Activated T-helper 2 cell treated with anti-CD3 and anti-CD28 coated beads, Interferon-gamma antibody, Interleukin-2, Interleukin-4, amounts not matched to agents 10 μg/mL and 5 μg/mL and 100 μg/mL, durations not matched to agents 14 hours and 24 hours and 36 hours (primary cell): ENCODE results near the gene ETNK1. TPM values are rescaled to one million over a fixed set of nuclear protein-coding genes. Genes with fewer than 3 reads are reported as not detected.
"Not testable (repeated sequence)": the region's sequence is repeated elsewhere in the genome, so short reads cannot be mapped to it uniquely, and the experiment has no call there.

Source experiments
- DNase-seq: peaks from one replicate; pipeline ENCODE4 v3.0.0; 2021; ENCODE audit warnings: low spot score
- H3K27ac Mint-ChIP-seq: one replicate; pipeline ENCODE4 v1.8.0; 2021; ENCODE audit warnings: mixed read lengths
- H3K27me3 Mint-ChIP-seq: one replicate; pipeline ENCODE4 v1.8.0; 2021; ENCODE audit warnings: low read depth, mixed read lengths
- H3K36me3 Mint-ChIP-seq: one replicate; pipeline ENCODE4 v1.8.0; 2021; ENCODE audit warnings: low read depth, mixed read lengths
- H3K4me1 Mint-ChIP-seq: one replicate; pipeline ENCODE4 v1.8.0; 2021; ENCODE audit warnings: low read depth, mixed read lengths
- H3K4me3 Mint-ChIP-seq: one replicate; pipeline ENCODE4 v1.8.0; 2021; ENCODE audit warnings: low read depth, mild to moderate bottlenecking, moderate library complexity, mixed read lengths
- H3K9me3 Mint-ChIP-seq: one replicate; pipeline ENCODE4 v1.8.0; 2021; ENCODE audit warnings: mixed read lengths
- intact Hi-C: fragments of 100-400 bp; cut with micrococcal nuclease; formaldehyde crosslinking; loops from one replicate; pipeline ENCODE4 v1.15.1; 2023
- total RNA-seq: library from RNA; stranded (reverse); gene quantifications from 2 replicates; pipeline ENCODE4 v1.2.3, GENCODE V29; 2022

Gene ETNK1
- total RNA-seq, 1 donor from 2014 or later, result 120 TPM

- H3K36me3 Mint-ChIP-seq, DNase-seq, H3K27me3 Mint-ChIP-seq, H3K27ac Mint-ChIP-seq, intact Hi-C loops, H3K4me3 Mint-ChIP-seq, H3K4me1 Mint-ChIP-seq: not testable (repeated sequence)
- peaks cover 36% of the 10 kb centered on the region for H3K9me3 Mint-ChIP-seq
These were observed 12.1 kb upstream of the ETNK1 start for GRCh38 chr12:22612822-22613221.

DNA sequence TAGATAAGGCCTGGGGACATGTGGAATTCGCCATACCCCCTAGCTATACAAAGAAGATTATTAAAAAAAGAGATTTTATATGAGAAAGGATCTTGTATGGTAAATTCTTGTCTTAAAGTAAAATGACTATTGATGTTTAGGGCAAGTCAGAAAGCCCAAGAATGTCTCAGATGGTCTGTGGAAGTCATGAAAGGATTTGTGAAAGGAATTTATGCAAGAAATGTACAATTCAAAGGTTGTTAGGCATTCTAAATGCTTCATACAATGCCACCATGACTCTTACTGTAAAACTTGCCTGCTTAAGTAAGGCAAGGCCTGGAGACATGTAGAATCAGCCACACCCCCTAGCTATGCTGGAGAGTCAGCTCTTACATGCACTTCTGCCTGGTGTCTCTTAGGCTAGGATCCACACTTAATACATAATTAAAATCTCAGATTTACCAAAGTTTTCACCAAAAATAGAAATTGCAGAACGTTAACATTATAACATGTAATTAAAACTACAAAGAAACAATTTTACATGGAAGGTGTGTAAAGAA is 8.9 kb upstream of the ETNK1 start:
- Mint-ChIP-seq H3K27ac (no peak overlapping the region), H3K36me3 (no peaks in the 10 kb centered on the region), H3K27me3 (peaks cover 7% of the 10 kb centered on the region), H3K9me3 (peaks cover 36% of the 10 kb centered on the region), H3K4me3 (no peak overlapping the region), H3K4me1 (no peaks in the 10 kb centered on the region)
- no peak for DNase-seq
- intact Hi-C loops, result no loop called here

DNA sequence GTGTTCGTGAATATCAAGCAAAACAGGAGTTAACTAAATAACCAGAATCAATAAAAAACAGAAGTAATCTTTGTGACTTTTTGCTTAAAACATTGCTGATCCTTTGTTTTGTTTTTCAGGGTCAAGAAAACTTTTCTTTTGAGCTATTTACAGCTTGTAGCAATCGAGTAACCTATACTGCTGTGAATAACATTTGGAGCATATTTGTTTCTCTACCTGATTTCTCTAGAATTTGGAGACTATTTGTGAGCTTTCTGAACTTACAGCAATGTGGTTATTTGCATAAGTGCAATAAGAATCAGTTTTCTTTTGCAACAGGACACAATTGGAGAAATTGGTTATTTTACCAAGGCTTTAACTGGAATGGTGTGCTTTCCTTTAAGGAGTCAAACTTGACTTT is 7.3 kb upstream of the ETNK1 start:
- Mint-ChIP-seq H3K4me1 (no peaks in the 10 kb centered on the region), H3K9me3 (peaks cover 28% of the 10 kb centered on the region), H3K4me3 (no peak overlapping the region), H3K27me3 (peaks cover 19% of the 10 kb centered on the region), H3K27ac (no peak overlapping the region), H3K36me3 (no peaks in the 10 kb centered on the region)
- no peak for DNase-seq
- intact Hi-C loops, result no loop called here

DNA sequence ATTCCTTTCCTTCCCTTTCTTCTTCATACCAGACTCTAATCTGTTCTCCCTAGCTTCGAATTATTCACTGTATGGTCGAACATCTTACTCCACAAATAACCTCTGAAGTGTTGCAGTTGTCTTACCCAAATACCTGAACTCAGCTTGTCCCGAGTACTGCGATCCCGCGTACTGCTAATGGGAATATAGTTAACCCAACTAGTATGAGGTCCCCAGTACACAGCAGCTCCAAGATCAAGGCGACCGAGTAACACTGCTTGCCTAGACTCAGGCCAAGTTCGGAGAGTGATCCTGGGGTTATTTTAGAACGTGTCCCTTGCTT is 462 bp upstream of the ETNK1 start:
- intact Hi-C loops, result loop anchor here (10.0 kb wide), 2 partner anchors 580 to 1120 kb away; partner anchors contain the start of genes CMAS, GOLT1B and RECQL
- DNase-seq, result no peak

DNA sequence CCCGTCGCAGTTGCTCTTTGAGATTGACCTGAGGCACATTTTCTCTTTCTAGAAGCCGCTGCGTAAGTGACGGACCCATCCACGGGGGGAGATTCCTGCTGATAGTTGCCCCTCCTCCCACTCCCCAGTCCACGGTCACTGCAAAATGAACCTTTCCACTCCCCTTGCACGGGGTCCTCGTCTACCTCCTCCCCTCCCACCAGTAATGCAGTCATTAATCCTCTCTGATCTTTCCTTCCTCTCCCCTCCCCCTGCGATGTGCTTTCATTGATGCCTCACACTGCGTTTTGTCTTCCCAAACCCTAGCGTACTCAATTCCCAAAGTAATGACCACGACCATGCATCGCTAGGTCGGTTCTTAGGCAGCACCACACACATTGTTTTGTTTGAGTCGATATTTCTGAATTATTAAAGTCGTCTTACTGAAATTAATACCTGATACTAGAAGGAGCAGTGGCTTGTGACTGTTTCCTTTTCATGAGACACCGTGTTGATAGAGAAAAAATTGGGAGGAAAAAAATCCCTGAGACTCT is 857 bp downstream of the ETNK1 start:
- DNase-seq, result peak; percentile 24
- intact Hi-C loops, result loop anchor here (1.0 to 10.0 kb wide), 5 partner anchors 33 to 1121 kb away; partner anchors contain the start of genes C2CD5, CMAS, GOLT1B and RECQL
- H3K4me1 Mint-ChIP-seq, result peaks cover 34% of the 10 kb centered on the region
- peaks cover 30% of the 10 kb centered on the region for H3K36me3 Mint-ChIP-seq
- H3K27me3 Mint-ChIP-seq, result peaks cover 15% of the 10 kb centered on the region
- peak overlapping the region; percentile 89 for H3K27ac Mint-ChIP-seq
- H3K9me3 Mint-ChIP-seq, result no peaks in the 10 kb centered on the region
- H3K4me3 Mint-ChIP-seq, result peak overlapping the region; percentile 90

More for the DNA sequence above, 462 bp upstream of the ETNK1 start:
- no peaks in the 10 kb centered on the region for H3K9me3 Mint-ChIP-seq
- H3K4me1 Mint-ChIP-seq, result peaks cover 29% of the 10 kb centered on the region
- peaks cover 19% of the 10 kb centered on the region for H3K27me3 Mint-ChIP-seq
- peak overlapping the region; percentile 89 for H3K27ac Mint-ChIP-seq
- peaks cover 25% of the 10 kb centered on the region for H3K36me3 Mint-ChIP-seq
- H3K4me3 Mint-ChIP-seq, result peak overlapping the region; percentile 90

GRCh38 chr12:22626406-22626805 is 1.4 kb downstream of the ETNK1 start:
- no peak for DNase-seq
- Mint-ChIP-seq H3K27me3 (peaks cover 10% of the 10 kb centered on the region), H3K4me3 (peak overlapping the region; percentile 90), H3K9me3 (no peaks in the 10 kb centered on the region), H3K4me1 (peaks cover 35% of the 10 kb centered on the region), H3K36me3 (peaks cover 32% of the 10 kb centered on the region), H3K27ac (peak overlapping the region; percentile 89)
- intact Hi-C loops, result loop anchor here (2.0 to 10.0 kb wide), 4 partner anchors 32 to 1122 kb away; partner anchors contain the start of genes CMAS, GOLT1B and RECQL

- intact Hi-C loops, result loop anchor here (2.0 to 10.0 kb wide), 4 partner anchors 31 to 1123 kb away; partner anchors contain the start of genes CMAS, GOLT1B and RECQL
- Mint-ChIP-seq H3K4me3 (peak overlapping the region; percentile 90), H3K4me1 (peaks cover 37% of the 10 kb centered on the region), H3K36me3 (peaks cover 34% of the 10 kb centered on the region), H3K27me3 (peaks cover 2% of the 10 kb centered on the region), H3K9me3 (no peaks in the 10 kb centered on the region), H3K27ac (peak overlapping the region; percentile 80)
- no peak for DNase-seq
These were observed 2.4 kb downstream of the ETNK1 start for GRCh38 chr12:22627371-22627770.

DNA sequence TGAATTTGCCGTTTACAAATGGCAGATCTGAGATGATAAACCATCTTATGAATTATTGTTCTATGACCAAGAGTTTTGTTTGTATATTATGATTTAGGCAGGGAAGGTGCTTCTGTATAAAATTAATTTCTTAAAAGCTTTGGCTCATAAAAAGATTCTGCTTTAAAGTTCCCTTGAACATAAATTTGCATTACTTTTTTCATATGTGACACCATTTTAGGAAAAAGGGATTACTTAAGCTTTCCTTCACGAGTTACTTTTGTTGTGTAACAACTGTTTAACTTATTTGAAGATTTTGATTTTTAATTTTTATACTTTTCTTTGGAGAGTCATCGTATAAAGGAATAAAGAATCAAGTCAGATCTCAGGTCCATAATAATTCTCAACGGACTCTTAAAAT is 3.3 kb downstream of the ETNK1 start:
- Mint-ChIP-seq H3K36me3 (peaks cover 42% of the 10 kb centered on the region), H3K27me3 (no peaks in the 10 kb centered on the region), H3K27ac (peak overlapping the region; percentile 80), H3K9me3 (no peaks in the 10 kb centered on the region), H3K4me3 (peak overlapping the region; percentile 90), H3K4me1 (peaks cover 45% of the 10 kb centered on the region)
- DNase-seq, result no peak
- intact Hi-C loops, result loop anchor here (10.0 kb wide), 2 partner anchors 583 to 1123 kb away; partner anchors contain the start of genes CMAS, GOLT1B and RECQL

GRCh38 chr12:22631863-22632463 is 7.0 kb downstream of the ETNK1 start:
- H3K36me3 Mint-ChIP-seq, result peaks cover 59% of the 10 kb centered on the region

GRCh38 chr12:22634883-22635282 is 9.9 kb downstream of the ETNK1 start:
- Mint-ChIP-seq H3K27ac (peak overlapping the region; percentile 3), H3K9me3 (no peaks in the 10 kb centered on the region), H3K27me3 (no peaks in the 10 kb centered on the region), H3K4me3 (no peak overlapping the region), H3K36me3 (peaks cover 50% of the 10 kb centered on the region), H3K4me1 (peaks cover 40% of the 10 kb centered on the region)
- DNase-seq, result no peak
- intact Hi-C loops, result no loop called here

More at GRCh38 chr12:22631863-22632463, 7.0 kb downstream of the ETNK1 start:
- no peaks in the 10 kb centered on the region for H3K27me3 Mint-ChIP-seq
- H3K27ac Mint-ChIP-seq, result no peak overlapping the region
- peaks cover 51% of the 10 kb centered on the region for H3K4me1 Mint-ChIP-seq
- DNase-seq, result no peak
- no peak overlapping the region for H3K4me3 Mint-ChIP-seq
- no peaks in the 10 kb centered on the region for H3K9me3 Mint-ChIP-seq
- intact Hi-C loops, result loop anchor here (2.0 kb wide), 1 partner anchor 103 kb away; no protein-coding TSS in a partner anchor

- peak overlapping the region; percentile 44 for H3K27ac Mint-ChIP-seq
- peaks cover 44% of the 10 kb centered on the region for H3K36me3 Mint-ChIP-seq
- no peak for DNase-seq
- H3K4me3 Mint-ChIP-seq, result no peak overlapping the region
- no peaks in the 10 kb centered on the region for H3K27me3 Mint-ChIP-seq
- no peaks in the 10 kb centered on the region for H3K9me3 Mint-ChIP-seq
- intact Hi-C loops, result no loop called here
- peaks cover 36% of the 10 kb centered on the region for H3K4me1 Mint-ChIP-seq
These were observed 10.8 kb downstream of the ETNK1 start for GRCh38 chr12:22635812-22636211.

DNA sequence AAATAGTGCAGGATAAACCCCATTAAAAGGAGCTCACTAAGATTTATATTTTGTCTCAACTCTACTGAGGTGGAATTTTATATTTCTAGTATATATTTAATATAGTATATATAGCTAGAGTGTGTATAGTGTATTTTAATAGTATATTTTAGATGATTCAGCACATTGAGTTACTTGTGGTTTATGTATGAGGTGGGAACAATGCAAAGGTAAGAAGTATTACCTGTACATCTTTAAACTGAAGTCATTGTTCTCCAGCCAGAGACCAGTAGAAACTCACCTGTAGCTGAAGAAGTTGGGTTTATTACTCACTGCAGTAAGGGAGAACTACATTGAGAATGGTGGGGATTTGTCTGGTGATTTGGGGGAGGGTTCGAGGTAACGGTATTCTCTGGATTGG is 15.9 kb downstream of the ETNK1 start:
- no peak overlapping the region for H3K27ac Mint-ChIP-seq
- no peak overlapping the region for H3K4me3 Mint-ChIP-seq
- no peak for DNase-seq
- intact Hi-C loops, result no loop called here
- H3K4me1 Mint-ChIP-seq, result peaks cover 22% of the 10 kb centered on the region
- peaks cover 28% of the 10 kb centered on the region for H3K36me3 Mint-ChIP-seq
- H3K9me3 Mint-ChIP-seq, result no peaks in the 10 kb centered on the region
- H3K27me3 Mint-ChIP-seq, result no peaks in the 10 kb centered on the region
